WTC11 (cell line): ENCODE measurements around the gene IFNAR2.

ENCODE experiments used
- AR ChIP-seq: fragments of 250-450 bp; sonication (Bioruptor Pico); IDR thresholded peaks from 2 replicates; pipeline ENCODE4 v1.9.0; 2021; ENCODE audit warnings: mild to moderate bottlenecking
- ATF6 ChIP-seq: sonication (generic); formaldehyde crosslinking; IDR thresholded peaks from 2 replicates; pipeline ENCODE4 v1.8.1; 2023; ENCODE audit warnings: mild to moderate bottlenecking, missing genetic modification reagents
- CREB1 ChIP-seq: sonication (generic); formaldehyde crosslinking; IDR thresholded peaks from 2 replicates; pipeline ENCODE4 v1.8.0; 2023; ENCODE audit warnings: mild to moderate bottlenecking, missing genetic modification reagents
- CREM ChIP-seq: sonication (generic); formaldehyde crosslinking; IDR thresholded peaks from 2 replicates; pipeline ENCODE4 v1.8.1; 2022; ENCODE audit warnings: mild to moderate bottlenecking, missing genetic modification reagents, moderate library complexity
- CTCF ChIP-seq: fragments of 200-600 bp; IDR thresholded peaks from 2 replicates; pipeline ENCODE4 v1.8.0; 2022; ENCODE audit warnings: antibody characterized with exemption
- ERG ChIP-seq: fragments of 250-450 bp; sonication (Bioruptor Pico); IDR thresholded peaks from 2 replicates; pipeline ENCODE4 v1.8.0; 2021; ENCODE audit warnings: mild to moderate bottlenecking
- ESRRA ChIP-seq: sonication (generic); formaldehyde crosslinking; IDR thresholded peaks from 2 replicates; pipeline ENCODE4 v1.8.1; 2022; ENCODE audit warnings: mild to moderate bottlenecking, missing genetic modification reagents, borderline replicate concordance
- GABPB1 ChIP-seq: sonication (generic); formaldehyde crosslinking; IDR thresholded peaks from 2 replicates; pipeline ENCODE4 v1.8.1; 2023; ENCODE audit warnings: mild to moderate bottlenecking, missing genetic modification reagents
- IRF1 ChIP-seq: sonication (generic); formaldehyde crosslinking; IDR thresholded peaks from 2 replicates; pipeline ENCODE4 v1.8.0; 2023; ENCODE audit warnings: missing genetic modification reagents
- MYBL2 ChIP-seq: sonication (generic); formaldehyde crosslinking; IDR thresholded peaks from 2 replicates; pipeline ENCODE4 v1.8.1; 2023; ENCODE audit warnings: mild to moderate bottlenecking, moderate library complexity, missing genetic modification reagents
- NR2C2 ChIP-seq: sonication (generic); formaldehyde crosslinking; IDR thresholded peaks from 2 replicates; pipeline ENCODE4 v1.8.0; 2022; ENCODE audit warnings: mild to moderate bottlenecking, missing genetic modification reagents
- RELA ChIP-seq: sonication (generic); formaldehyde crosslinking; IDR thresholded peaks from 2 replicates; pipeline ENCODE4 v1.8.1; 2022; ENCODE audit warnings: missing genetic modification reagents, mild to moderate bottlenecking, borderline replicate concordance
- SP1 ChIP-seq: sonication (generic); formaldehyde crosslinking; conservative IDR thresholded peaks from 2 replicates; pipeline ENCODE4 v1.8.1; 2022; ENCODE audit warnings: missing genetic modification reagents
- USF2 ChIP-seq: sonication (generic); formaldehyde crosslinking; IDR thresholded peaks from 2 replicates; pipeline ENCODE4 v1.8.1; 2023; ENCODE audit warnings: mild to moderate bottlenecking, missing genetic modification reagents, moderate library complexity

GRCh38 chr21:33201956-33202355 lies 27.8 kb upstream of the IFNAR2 start:
- TF ChIP-seq CTCF: no peak
- TF ChIP-seq USF2 (CRISPR knock-in tag): no peak
- TF ChIP-seq CREM (CRISPR knock-in tag): no peak
- TF ChIP-seq NR2C2 (CRISPR knock-in tag): no peak
- no peak for TF ChIP-seq CREB1 (CRISPR knock-in tag)
- no peak for TF ChIP-seq ESRRA (CRISPR knock-in tag)
- no peak for TF ChIP-seq AR
- no peak for TF ChIP-seq ERG (CRISPR knock-in tag)
- no peak for TF ChIP-seq SP1
- no peak for TF ChIP-seq ATF6 (CRISPR knock-in tag)
- no peak for TF ChIP-seq MYBL2 (CRISPR knock-in tag)
- no peak for TF ChIP-seq IRF1 (CRISPR knock-in tag)
- TF ChIP-seq RELA (CRISPR knock-in tag): no peak
- no peak for TF ChIP-seq GABPB1 (CRISPR knock-in tag)
